ENCODE results near the gene SCFD1.

GRCh38 chr14:30728471-30728870, 106.4 kb downstream of the SCFD1 start:
- TF ChIP-seq POLR2AphosphoS5 (IDR thresholded peaks at IDR 0.05; ENCODE audit: low read length) (no peak), CTCF (IDR thresholded peaks at IDR 0.05 in 2 of 3, conservative IDR thresholded peaks at IDR 0.05 in 1 of 3; ENCODE audit: control insufficient read depth in 2 of 3, extremely low read depth in 1 of 3, insufficient read depth in 1 of 3, low read depth in 3 of 3, low read length in 3 of 3) (no peak), MXI1 (IDR thresholded peaks at IDR 0.05; ENCODE audit: low read depth, low read length) (no peak), FOXM1 (IDR thresholded peaks at IDR 0.05; ENCODE audit: low read depth, low read length) (no peak), CEBPB (IDR thresholded peaks at IDR 0.05; ENCODE audit: borderline replicate concordance in 1 of 2, low read depth in 2 of 2, low read length in 2 of 2) (no peak), GABPA (IDR thresholded peaks at IDR 0.05; ENCODE audit: low read depth) (no peak), MTA3 (IDR thresholded peaks at IDR 0.05; ENCODE audit: borderline replicate concordance, low read length) (no peak), EP300 (IDR thresholded peaks at IDR 0.05; ENCODE audit: borderline replicate concordance in 1 of 2, control insufficient read depth in 1 of 2, low read depth in 2 of 2, low read length in 2 of 2) (no peak), KDM1A (IDR thresholded peaks at IDR 0.05; ENCODE audit: borderline replicate concordance) (no peak)
